Body of pancreas (tissue), 4 donors: ENCODE results near the gene FARS2.
"Not testable (repeated sequence)": the region's sequence is repeated elsewhere in the genome, so short reads cannot be mapped to it uniquely, and the experiment has no call there.

Experiments
- CTCF ChIP-seq, 7 experiments: fragments of 450-650 bp in 4 of 7; fragments of 200-600 bp in 3 of 7; sonication (generic) in 3 of 7; IDR thresholded peaks; one replicate each; pipeline ENCODE4 v1.5.1; 2016 to 2019; ENCODE audit warnings: antibody characterized with exemption in 7 of 7
- POLR2A ChIP-seq, 3 donors: fragments of 450-650 bp; IDR thresholded peaks; one replicate each; pipeline ENCODE4 v1.6.1; 2016; ENCODE audit warnings: antibody characterized with exemption in 3 of 3, mild to moderate bottlenecking in 2 of 3

DNA sequence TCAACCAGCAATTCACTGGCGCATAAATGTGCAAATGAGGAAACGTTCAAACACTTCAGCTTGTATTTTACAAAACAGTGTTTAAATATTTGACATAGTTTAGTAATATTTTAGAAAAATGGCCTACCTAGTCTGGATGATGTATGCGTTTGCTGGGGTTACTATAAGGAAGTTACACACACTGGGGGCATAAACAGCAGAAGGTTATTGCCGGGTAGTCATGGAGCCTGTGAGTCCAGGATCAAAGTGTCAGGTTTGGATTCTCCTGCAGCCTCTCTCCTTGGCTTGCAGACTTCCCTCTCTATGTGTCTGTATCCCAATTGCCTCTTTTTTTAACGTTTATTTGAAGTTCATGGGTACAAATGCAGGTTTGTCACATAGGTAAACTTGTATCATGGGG lies 528.1 kb downstream of the FARS2 start:
- TF ChIP-seq CTCF, POLR2A (IDR thresholded peaks at IDR 0.05): not testable (repeated sequence)
